ENCODE measurements around the gene UVRAG. TPM values are rescaled to one million over a fixed set of nuclear protein-coding genes. Genes with fewer than 3 reads are reported as not detected.

Gene UVRAG
- total and polyA plus RNA-seq, 5 donors from 2014 or later: 13.7 to 37.2 (median 16.6) TPM

- no peaks in the 10 kb centered on the region for H3K9me3 Mint-ChIP-seq
- H3K36me3 ChIP-seq (ENCODE audit: control insufficient read depth, insufficient read depth, low read length): peaks cover 21% of the 10 kb centered on the region
- H3K4me1 ChIP-seq (ENCODE audit: control insufficient read depth, insufficient read depth, low read length, poor library complexity, severe bottlenecking): no peaks in the 10 kb centered on the region
- H3K27ac Mint-ChIP-seq: no peak overlapping the region
- no peak for ATAC-seq (ENCODE audit: low read depth in 2 of 2)
- H3K4me3 Mint-ChIP-seq: no peak overlapping the region
- DNase-seq: no peak
- H3K27ac ChIP-seq (ENCODE audit: insufficient read depth, low read length, poor library complexity, severe bottlenecking): no peak overlapping the region
- no peaks in the 10 kb centered on the region for H3K9me3 ChIP-seq (ENCODE audit: control insufficient read depth in 2 of 2, low read length in 2 of 2)
- H3K4me3 ChIP-seq (ENCODE audit: low read depth, low read length): no peak overlapping the region
- peaks cover 34% of the 10 kb centered on the region for H3K36me3 Mint-ChIP-seq
- no peaks in the 10 kb centered on the region for H3K27me3 ChIP-seq (ENCODE audit: control insufficient read depth, insufficient read depth, low read length)
- H3K27me3 Mint-ChIP-seq: no peaks in the 10 kb centered on the region
- peaks cover 15 to 28% (median 20%) of the 10 kb centered on the region in 4 donors for H3K4me1 Mint-ChIP-seq
Measured at GRCh38 chr11:75916882-75917281, 101.9 kb downstream of the UVRAG start.

- peaks cover 20% of the 10 kb centered on the region for H3K36me3 Mint-ChIP-seq
- no peak overlapping the region for H3K27ac ChIP-seq (ENCODE audit: insufficient read depth, low read length, poor library complexity, severe bottlenecking)
- H3K27ac Mint-ChIP-seq: no peak overlapping the region
Measured at GRCh38 chr11:75918331-75918730, 103.3 kb downstream of the UVRAG start.

GRCh38 chr11:75919525-75919924 lies 104.5 kb downstream of the UVRAG start:
- H3K9me3 ChIP-seq (ENCODE audit: control insufficient read depth in 2 of 2, low read length in 2 of 2): no peaks in the 10 kb centered on the region
- DNase-seq (no peak), ATAC-seq (ENCODE audit: low read depth in 2 of 2) (no peak)
- H3K27ac Mint-ChIP-seq: no peak overlapping the region
- H3K27ac ChIP-seq (ENCODE audit: insufficient read depth, low read length, poor library complexity, severe bottlenecking): no peak overlapping the region
- no peak overlapping the region for H3K4me3 ChIP-seq (ENCODE audit: low read depth, low read length)
- H3K4me3 Mint-ChIP-seq: no peak overlapping the region
- no peaks in the 10 kb centered on the region for H3K4me1 ChIP-seq (ENCODE audit: control insufficient read depth, insufficient read depth, low read length, poor library complexity, severe bottlenecking)
- no peaks in the 10 kb centered on the region for H3K27me3 Mint-ChIP-seq
- H3K9me3 Mint-ChIP-seq: no peaks in the 10 kb centered on the region
- H3K4me1 Mint-ChIP-seq: peaks cover 16 to 28% (median 20%) of the 10 kb centered on the region in 4 donors
- peaks cover 13% of the 10 kb centered on the region for H3K36me3 Mint-ChIP-seq
- H3K36me3 ChIP-seq (ENCODE audit: control insufficient read depth, insufficient read depth, low read length): peaks cover 4% of the 10 kb centered on the region
- no peaks in the 10 kb centered on the region for H3K27me3 ChIP-seq (ENCODE audit: control insufficient read depth, insufficient read depth, low read length)

More at GRCh38 chr11:75918331-75918730, 103.3 kb downstream of the UVRAG start:
- Histone ChIP-seq H3K9me3 (ENCODE audit: control insufficient read depth in 2 of 2, low read length in 2 of 2) (no peaks in the 10 kb centered on the region), H3K4me1 (ENCODE audit: control insufficient read depth, insufficient read depth, low read length, poor library complexity, severe bottlenecking) (no peaks in the 10 kb centered on the region), H3K36me3 (ENCODE audit: control insufficient read depth, insufficient read depth, low read length) (peaks cover 9% of the 10 kb centered on the region), H3K27me3 (ENCODE audit: control insufficient read depth, insufficient read depth, low read length) (no peaks in the 10 kb centered on the region), H3K4me3 (ENCODE audit: low read depth, low read length) (no peak overlapping the region)
- no peak overlapping the region for H3K4me3 Mint-ChIP-seq
- H3K9me3 Mint-ChIP-seq: no peaks in the 10 kb centered on the region
- DNase-seq (no peak), ATAC-seq (ENCODE audit: low read depth in 2 of 2) (no peak)
- H3K27me3 Mint-ChIP-seq: no peaks in the 10 kb centered on the region
- H3K4me1 Mint-ChIP-seq: peaks cover 16 to 27% (median 20%) of the 10 kb centered on the region in 4 donors

GRCh38 chr11:75920848-75921247 lies 105.8 kb downstream of the UVRAG start:
- no peaks in the 10 kb centered on the region for H3K9me3 Mint-ChIP-seq
- DNase-seq (no peak), ATAC-seq (ENCODE audit: low read depth in 2 of 2) (no peak)
- H3K27ac Mint-ChIP-seq: no peak overlapping the region
- H3K27me3 Mint-ChIP-seq: no peaks in the 10 kb centered on the region
- no peaks in the 10 kb centered on the region for H3K9me3 ChIP-seq (ENCODE audit: control insufficient read depth in 2 of 2, low read length in 2 of 2)
- H3K4me3 ChIP-seq (ENCODE audit: low read depth, low read length): no peak overlapping the region
- no peak overlapping the region for H3K27ac ChIP-seq (ENCODE audit: insufficient read depth, low read length, poor library complexity, severe bottlenecking)
- no peaks in the 10 kb centered on the region for H3K4me1 ChIP-seq (ENCODE audit: control insufficient read depth, insufficient read depth, low read length, poor library complexity, severe bottlenecking)
- H3K27me3 ChIP-seq (ENCODE audit: control insufficient read depth, insufficient read depth, low read length): no peaks in the 10 kb centered on the region
- H3K4me1 Mint-ChIP-seq: peaks cover 16 to 33% (median 20%) of the 10 kb centered on the region in 4 donors
- H3K4me3 Mint-ChIP-seq: no peak overlapping the region
- peaks cover 19% of the 10 kb centered on the region for H3K36me3 Mint-ChIP-seq
- H3K36me3 ChIP-seq (ENCODE audit: control insufficient read depth, insufficient read depth, low read length): peaks cover 4% of the 10 kb centered on the region

GRCh38 chr11:75921808-75922207 lies 106.8 kb downstream of the UVRAG start:
- H3K36me3 ChIP-seq (ENCODE audit: control insufficient read depth, insufficient read depth, low read length): peaks cover 4% of the 10 kb centered on the region
- no peak overlapping the region for H3K4me3 Mint-ChIP-seq
- no peak overlapping the region for H3K27ac Mint-ChIP-seq

GRCh38 chr11:75924966-75925784 lies 110.2 kb downstream of the UVRAG start:
- no peaks in the 10 kb centered on the region for H3K27me3 Mint-ChIP-seq
- peaks cover 15% of the 10 kb centered on the region for H3K36me3 Mint-ChIP-seq
- Histone ChIP-seq H3K4me3 (ENCODE audit: low read depth, low read length) (no peak overlapping the region), H3K36me3 (ENCODE audit: control insufficient read depth, insufficient read depth, low read length) (no peaks in the 10 kb centered on the region), H3K27me3 (ENCODE audit: control insufficient read depth, insufficient read depth, low read length) (no peaks in the 10 kb centered on the region), H3K27ac (ENCODE audit: insufficient read depth, low read length, poor library complexity, severe bottlenecking) (no peak overlapping the region), H3K9me3 (ENCODE audit: control insufficient read depth in 2 of 2, low read length in 2 of 2) (no peaks in the 10 kb centered on the region), H3K4me1 (ENCODE audit: control insufficient read depth, insufficient read depth, low read length, poor library complexity, severe bottlenecking) (no peaks in the 10 kb centered on the region)
- H3K27ac Mint-ChIP-seq: no peak overlapping the region
- ATAC-seq (ENCODE audit: low read depth in 2 of 2) (no peak), DNase-seq (no peak)
- no peaks in the 10 kb centered on the region for H3K9me3 Mint-ChIP-seq
- no peak overlapping the region for H3K4me3 Mint-ChIP-seq
- peaks cover 5 to 24% (median 11%) of the 10 kb centered on the region in 4 donors for H3K4me1 Mint-ChIP-seq

More at GRCh38 chr11:75921808-75922207, 106.8 kb downstream of the UVRAG start:
- no peak for ATAC-seq (ENCODE audit: low read depth in 2 of 2)
- H3K27ac ChIP-seq (ENCODE audit: insufficient read depth, low read length, poor library complexity, severe bottlenecking): no peak overlapping the region
- no peaks in the 10 kb centered on the region for H3K4me1 ChIP-seq (ENCODE audit: control insufficient read depth, insufficient read depth, low read length, poor library complexity, severe bottlenecking)
- no peaks in the 10 kb centered on the region for H3K9me3 Mint-ChIP-seq
- no peak overlapping the region for H3K4me3 ChIP-seq (ENCODE audit: low read depth, low read length)
- no peaks in the 10 kb centered on the region for H3K27me3 Mint-ChIP-seq
- peaks cover 12 to 31% (median 16%) of the 10 kb centered on the region in 4 donors for H3K4me1 Mint-ChIP-seq
- H3K27me3 ChIP-seq (ENCODE audit: control insufficient read depth, insufficient read depth, low read length): no peaks in the 10 kb centered on the region
- H3K36me3 Mint-ChIP-seq: peaks cover 15% of the 10 kb centered on the region
- no peaks in the 10 kb centered on the region for H3K9me3 ChIP-seq (ENCODE audit: control insufficient read depth in 2 of 2, low read length in 2 of 2)
- DNase-seq: no peak

- Mint-ChIP-seq H3K4me3 (no peak overlapping the region), H3K27me3 (no peaks in the 10 kb centered on the region), H3K4me1 (peaks cover 5 to 21% (median 12%) of the 10 kb centered on the region in 4 donors), H3K36me3 (peaks cover 16% of the 10 kb centered on the region), H3K9me3 (no peaks in the 10 kb centered on the region), H3K27ac (no peak overlapping the region)
- no peaks in the 10 kb centered on the region for H3K4me1 ChIP-seq (ENCODE audit: control insufficient read depth, insufficient read depth, low read length, poor library complexity, severe bottlenecking)
- no peak for ATAC-seq (ENCODE audit: low read depth in 2 of 2)
- no peak for DNase-seq
- no peaks in the 10 kb centered on the region for H3K9me3 ChIP-seq (ENCODE audit: control insufficient read depth in 2 of 2, low read length in 2 of 2)
- no peaks in the 10 kb centered on the region for H3K27me3 ChIP-seq (ENCODE audit: control insufficient read depth, insufficient read depth, low read length)
- H3K36me3 ChIP-seq (ENCODE audit: control insufficient read depth, insufficient read depth, low read length): no peaks in the 10 kb centered on the region
- no peak overlapping the region for H3K27ac ChIP-seq (ENCODE audit: insufficient read depth, low read length, poor library complexity, severe bottlenecking)
- no peak overlapping the region for H3K4me3 ChIP-seq (ENCODE audit: low read depth, low read length)
Measured at GRCh38 chr11:75925785-75926164, 110.8 kb downstream of the UVRAG start.

- H3K9me3 ChIP-seq (ENCODE audit: control insufficient read depth in 2 of 2, low read length in 2 of 2): no peaks in the 10 kb centered on the region
- no peaks in the 10 kb centered on the region for H3K27me3 ChIP-seq (ENCODE audit: control insufficient read depth, insufficient read depth, low read length)
- H3K36me3 ChIP-seq (ENCODE audit: control insufficient read depth, insufficient read depth, low read length): no peaks in the 10 kb centered on the region
- H3K27me3 Mint-ChIP-seq: no peaks in the 10 kb centered on the region
- no peak overlapping the region for H3K27ac ChIP-seq (ENCODE audit: insufficient read depth, low read length, poor library complexity, severe bottlenecking)
- no peak overlapping the region for H3K4me3 Mint-ChIP-seq
- H3K36me3 Mint-ChIP-seq: peaks cover 27% of the 10 kb centered on the region
- no peaks in the 10 kb centered on the region for H3K9me3 Mint-ChIP-seq
- H3K27ac Mint-ChIP-seq: no peak overlapping the region
- peaks cover 0 to 18% (median 8%) of the 10 kb centered on the region in 4 donors for H3K4me1 Mint-ChIP-seq
- DNase-seq (no peak), ATAC-seq (ENCODE audit: low read depth in 2 of 2) (no peak)
- H3K4me3 ChIP-seq (ENCODE audit: low read depth, low read length): no peak overlapping the region
- no peaks in the 10 kb centered on the region for H3K4me1 ChIP-seq (ENCODE audit: control insufficient read depth, insufficient read depth, low read length, poor library complexity, severe bottlenecking)
Measured at GRCh38 chr11:75929706-75930105, 114.7 kb downstream of the UVRAG start.

All from CD4-positive, CD25-positive, alpha-beta regulatory T cell (primary cell).